Adipocyte (in vitro differentiated cells): Measurements from ENCODE around the gene LAT.

Source experiments
- DNase-seq: peaks from one replicate; pipeline ENCODE4 v3.0.0-alpha.2; 2015; ENCODE audit warnings: low read depth
- H3K27me3 ChIP-seq: replicated peaks from 2 replicates; pipeline ENCODE4 v1.7.0; 2013; ENCODE audit warnings: mild to moderate bottlenecking, low read length, moderate library complexity; ENCODE audit not compliant: control insufficient read depth, insufficient read depth
- H3K36me3 ChIP-seq: 2 replicates; pipeline ENCODE4 v1.7.0; 2013; ENCODE audit warnings: low read length, mild to moderate bottlenecking, moderate library complexity; ENCODE audit not compliant: control insufficient read depth, insufficient read depth, severe bottlenecking
- H3K4me1 ChIP-seq: 2 replicates; pipeline ENCODE4 v1.7.0; 2013; ENCODE audit warnings: mild to moderate bottlenecking, low read length, moderate library complexity; ENCODE audit not compliant: control insufficient read depth, insufficient read depth
- H3K4me3 ChIP-seq: 2 replicates; pipeline ENCODE4 v1.7.0; 2013; ENCODE audit warnings: mild to moderate bottlenecking, low read length, moderate library complexity
- H3K9ac ChIP-seq: 2 replicates; pipeline ENCODE4 v1.7.0; 2013; ENCODE audit warnings: mild to moderate bottlenecking, low read length, moderate library complexity
- H3K9me3 ChIP-seq: 2 replicates; pipeline ENCODE4 v1.7.0; 2013; ENCODE audit warnings: mild to moderate bottlenecking, low read length, moderate library complexity; ENCODE audit not compliant: control insufficient read depth

Gene LAT

GRCh38 chr16:28980929-28981328, 3.9 kb upstream of the LAT start:
- Histone ChIP-seq H3K9me3 (no peaks in the 10 kb centered on the region), H3K4me3 (no peak overlapping the region), H3K4me1 (no peaks in the 10 kb centered on the region), H3K27me3 (no peaks in the 10 kb centered on the region), H3K9ac (no peak overlapping the region), H3K36me3 (peaks cover 54% of the 10 kb centered on the region)
- DNase-seq: no peak

GRCh38 chr16:28981517-28981916, 3.3 kb upstream of the LAT start:
- Histone ChIP-seq H3K4me3 (no peak overlapping the region), H3K27me3 (no peaks in the 10 kb centered on the region), H3K4me1 (no peaks in the 10 kb centered on the region), H3K36me3 (peaks cover 57% of the 10 kb centered on the region), H3K9ac (no peak overlapping the region), H3K9me3 (no peaks in the 10 kb centered on the region)
- DNase-seq: no peak

- H3K9me3 ChIP-seq: peaks cover 8% of the 10 kb centered on the region
- H3K27me3 ChIP-seq: no peaks in the 10 kb centered on the region
- DNase-seq: no peak
- no peak overlapping the region for H3K9ac ChIP-seq
- no peak overlapping the region for H3K4me3 ChIP-seq
- no peaks in the 10 kb centered on the region for H3K4me1 ChIP-seq
- peaks cover 66% of the 10 kb centered on the region for H3K36me3 ChIP-seq
Observed at GRCh38 chr16:28982418-28982817, 2.4 kb upstream of the LAT start.

- H3K36me3 ChIP-seq: peaks cover 67% of the 10 kb centered on the region
- no peak overlapping the region for H3K4me3 ChIP-seq
Observed at GRCh38 chr16:28982949-28983348, 1.9 kb upstream of the LAT start.

GRCh38 chr16:28983644-28984043, 1.2 kb upstream of the LAT start:
- Histone ChIP-seq H3K4me3 (no peak overlapping the region), H3K27me3 (no peaks in the 10 kb centered on the region), H3K9ac (no peak overlapping the region), H3K9me3 (peaks cover 9% of the 10 kb centered on the region), H3K4me1 (no peaks in the 10 kb centered on the region), H3K36me3 (peaks cover 65% of the 10 kb centered on the region)
- DNase-seq: no peak

More at GRCh38 chr16:28982949-28983348, 1.9 kb upstream of the LAT start:
- no peak for DNase-seq
- Histone ChIP-seq H3K4me1 (no peaks in the 10 kb centered on the region), H3K9me3 (peaks cover 9% of the 10 kb centered on the region), H3K9ac (no peak overlapping the region), H3K27me3 (no peaks in the 10 kb centered on the region)

- Histone ChIP-seq H3K9me3 (peaks cover 9% of the 10 kb centered on the region), H3K4me3 (no peak overlapping the region), H3K9ac (no peak overlapping the region), H3K27me3 (no peaks in the 10 kb centered on the region), H3K36me3 (peaks cover 61% of the 10 kb centered on the region), H3K4me1 (no peaks in the 10 kb centered on the region)
- DNase-seq: no peak
Observed at GRCh38 chr16:28984091-28984490, 761 bp upstream of the LAT start.

GRCh38 chr16:28985211-28986041, 574 bp downstream of the LAT start:
- Histone ChIP-seq H3K9ac (no peak overlapping the region), H3K4me1 (no peaks in the 10 kb centered on the region), H3K9me3 (peaks cover 9% of the 10 kb centered on the region), H3K36me3 (peaks cover 57% of the 10 kb centered on the region), H3K4me3 (no peak overlapping the region), H3K27me3 (no peaks in the 10 kb centered on the region)
- DNase-seq: no peak

- no peak overlapping the region for H3K9ac ChIP-seq
- peaks cover 9% of the 10 kb centered on the region for H3K9me3 ChIP-seq
- H3K4me1 ChIP-seq: no peaks in the 10 kb centered on the region
- peaks cover 53% of the 10 kb centered on the region for H3K36me3 ChIP-seq
- no peak for DNase-seq
- H3K4me3 ChIP-seq: no peak overlapping the region
- no peaks in the 10 kb centered on the region for H3K27me3 ChIP-seq
Observed at GRCh38 chr16:28986046-28986445, 1.2 kb downstream of the LAT start.

GRCh38 chr16:28986492-28986891, 1.6 kb downstream of the LAT start:
- Histone ChIP-seq H3K4me3 (no peak overlapping the region), H3K9me3 (peaks cover 9% of the 10 kb centered on the region), H3K4me1 (no peaks in the 10 kb centered on the region), H3K9ac (no peak overlapping the region), H3K36me3 (peaks cover 49% of the 10 kb centered on the region), H3K27me3 (no peaks in the 10 kb centered on the region)
- no peak for DNase-seq

- no peaks in the 10 kb centered on the region for H3K27me3 ChIP-seq
- no peak overlapping the region for H3K9ac ChIP-seq
- H3K36me3 ChIP-seq: peaks cover 41% of the 10 kb centered on the region
- no peaks in the 10 kb centered on the region for H3K4me1 ChIP-seq
- DNase-seq: no peak
- H3K9me3 ChIP-seq: peaks cover 9% of the 10 kb centered on the region
- no peak overlapping the region for H3K4me3 ChIP-seq
Observed at GRCh38 chr16:28987170-28987853, 2.5 kb downstream of the LAT start.

- H3K4me3 ChIP-seq: no peak overlapping the region
- H3K9ac ChIP-seq: no peak overlapping the region
- H3K36me3 ChIP-seq: peaks cover 21% of the 10 kb centered on the region
- no peaks in the 10 kb centered on the region for H3K4me1 ChIP-seq
- DNase-seq: no peak
- no peaks in the 10 kb centered on the region for H3K27me3 ChIP-seq
- H3K9me3 ChIP-seq: peaks cover 9% of the 10 kb centered on the region
Observed at GRCh38 chr16:28989363-28989762, 4.5 kb downstream of the LAT start.
